ENCODE measurements around the gene CDH3. TPM values are rescaled to one million over a fixed set of nuclear protein-coding genes. Genes with fewer than 3 reads are reported as not detected.

The CDH3 gene
- total RNA-seq, 2 experiments from 2014 or later: 0.22 to 0.74 TPM

DNA sequence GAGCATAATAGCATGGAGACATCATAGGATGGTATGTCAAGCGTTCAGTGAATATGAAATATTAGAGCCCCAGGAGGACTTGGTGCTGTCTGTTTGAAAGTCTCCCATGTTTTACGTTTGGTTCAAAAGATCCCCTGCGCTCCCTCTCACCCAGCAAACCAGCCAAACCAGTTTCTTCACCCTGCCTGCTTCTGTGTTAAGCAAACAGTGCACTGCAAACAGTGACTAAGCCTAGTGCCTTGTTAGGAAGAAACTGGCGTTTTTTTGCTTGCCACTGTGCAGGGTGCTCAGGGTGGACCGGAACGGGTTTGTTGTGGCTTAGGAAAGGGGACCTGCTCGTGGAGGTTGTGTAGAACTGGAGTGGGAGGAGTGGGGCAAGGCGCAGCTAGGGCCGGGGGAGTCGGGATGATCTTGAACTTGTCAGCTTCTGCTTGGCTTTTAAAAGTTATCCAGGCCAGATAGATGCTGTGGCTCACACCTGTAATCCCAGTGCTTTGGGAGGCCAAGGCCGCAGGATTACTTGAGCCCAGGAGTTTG lies 99.7 kb downstream of the CDH3 start:
- Histone ChIP-seq H3K4me3 (ENCODE audit: low read length) (no peak overlapping the region), H3K27ac (ENCODE audit: low read depth in 1 of 2, low read length in 2 of 2) (no peak overlapping the region), H3K9me3 (ENCODE audit: control insufficient read depth in 1 of 2, insufficient read depth in 1 of 2, low read length in 2 of 2) (no peaks in the 10 kb centered on the region), H3K27me3 (ENCODE audit: control insufficient read depth in 1 of 2, insufficient read depth in 2 of 2, low read length in 2 of 2) (peaks cover 0 to 7% of the 10 kb centered on the region in 2 experiments), H3K4me1 (ENCODE audit: insufficient read depth, low read length) (no peaks in the 10 kb centered on the region), H3K36me3 (ENCODE audit: insufficient read depth, low read length) (no peaks in the 10 kb centered on the region)
- DNase-seq (no peak), ATAC-seq (ENCODE audit: poor library complexity) (no peak)
- TF ChIP-seq, protein P1, sequence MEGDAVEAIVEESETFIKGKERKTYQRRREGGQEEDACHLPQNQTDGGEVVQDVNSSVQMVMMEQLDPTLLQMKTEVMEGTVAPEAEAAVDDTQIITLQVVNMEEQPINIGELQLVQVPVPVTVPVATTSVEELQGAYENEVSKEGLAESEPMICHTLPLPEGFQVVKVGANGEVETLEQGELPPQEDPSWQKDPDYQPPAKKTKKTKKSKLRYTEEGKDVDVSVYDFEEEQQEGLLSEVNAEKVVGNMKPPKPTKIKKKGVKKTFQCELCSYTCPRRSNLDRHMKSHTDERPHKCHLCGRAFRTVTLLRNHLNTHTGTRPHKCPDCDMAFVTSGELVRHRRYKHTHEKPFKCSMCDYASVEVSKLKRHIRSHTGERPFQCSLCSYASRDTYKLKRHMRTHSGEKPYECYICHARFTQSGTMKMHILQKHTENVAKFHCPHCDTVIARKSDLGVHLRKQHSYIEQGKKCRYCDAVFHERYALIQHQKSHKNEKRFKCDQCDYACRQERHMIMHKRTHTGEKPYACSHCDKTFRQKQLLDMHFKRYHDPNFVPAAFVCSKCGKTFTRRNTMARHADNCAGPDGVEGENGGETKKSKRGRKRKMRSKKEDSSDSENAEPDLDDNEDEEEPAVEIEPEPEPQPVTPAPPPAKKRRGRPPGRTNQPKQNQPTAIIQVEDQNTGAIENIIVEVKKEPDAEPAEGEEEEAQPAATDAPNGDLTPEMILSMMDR (IDR thresholded peaks at IDR 0.05): no peak
- intact Hi-C loops (cut with DNase I, micrococcal nuclease): no loop called here
- no peak overlapping the region for H3K4me3 Mint-ChIP-seq
- H3K27me3 Mint-ChIP-seq: peaks cover 19% of the 10 kb centered on the region
- H3K27ac Mint-ChIP-seq: no peak overlapping the region
- H3K4me1 Mint-ChIP-seq (ENCODE audit: low read depth): no peaks in the 10 kb centered on the region
- CTCF ChIA-PET: no interaction called here
- POLR2A ChIA-PET: no interaction called here
- no peaks in the 10 kb centered on the region for H3K9me3 Mint-ChIP-seq
- no peaks in the 10 kb centered on the region for H3K36me3 Mint-ChIP-seq (ENCODE audit: low read depth)

DNA sequence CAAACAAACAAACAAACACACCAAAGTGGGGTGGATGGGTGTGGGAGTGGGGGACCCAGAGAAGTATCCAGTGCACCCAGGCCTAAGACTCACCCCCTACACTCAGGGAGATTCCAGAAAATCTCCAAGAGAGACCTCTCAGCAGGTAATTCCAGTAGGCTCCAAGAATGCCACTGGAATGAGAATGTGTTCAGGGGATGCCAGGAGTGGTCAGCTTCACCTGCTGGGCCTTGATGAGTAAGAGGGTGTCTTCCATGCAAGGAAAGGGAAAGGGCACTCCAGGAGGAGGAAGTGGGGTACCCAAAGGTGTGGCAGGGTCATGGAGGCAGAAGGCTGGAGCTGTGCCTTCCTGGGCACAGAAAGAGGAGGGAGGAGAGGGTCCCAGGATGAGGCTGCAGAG lies 101.8 kb downstream of the CDH3 start:
- H3K4me3 ChIP-seq (ENCODE audit: low read length): no peak overlapping the region
- POLR2A ChIA-PET: no interaction called here
- no peaks in the 10 kb centered on the region for H3K27me3 Mint-ChIP-seq

DNA sequence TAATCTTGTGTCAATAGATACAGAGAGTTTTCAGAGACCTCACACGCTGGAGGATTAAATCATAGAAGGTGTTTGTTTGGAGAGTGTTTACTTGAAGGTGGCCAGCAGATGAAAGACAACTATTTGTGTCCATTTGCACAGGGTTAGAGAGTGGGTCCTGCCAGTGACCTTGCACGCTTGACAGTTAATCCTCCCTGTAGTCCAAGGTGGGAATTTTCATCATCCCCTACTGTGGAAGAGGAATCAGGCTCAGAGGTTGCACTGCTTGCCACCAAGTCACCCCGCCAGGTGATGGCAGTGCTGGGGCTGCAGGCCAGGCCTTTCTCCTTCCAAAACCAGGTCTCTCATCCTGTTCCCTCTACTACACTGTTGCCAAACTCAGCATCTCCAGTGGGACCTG lies 104.3 kb downstream of the CDH3 start:
- CTCF ChIA-PET: no interaction called here

More for the DNA sequence above, 101.8 kb downstream of the CDH3 start:
- no peak overlapping the region for H3K27ac Mint-ChIP-seq
- Histone ChIP-seq H3K36me3 (ENCODE audit: insufficient read depth, low read length) (no peaks in the 10 kb centered on the region), H3K27ac (ENCODE audit: low read depth in 1 of 2, low read length in 2 of 2) (no peak overlapping the region), H3K27me3 (ENCODE audit: control insufficient read depth in 1 of 2, insufficient read depth in 2 of 2, low read length in 2 of 2) (no peaks in the 10 kb centered on the region), H3K9me3 (ENCODE audit: control insufficient read depth in 1 of 2, insufficient read depth in 1 of 2, low read length in 2 of 2) (no peaks in the 10 kb centered on the region), H3K4me1 (ENCODE audit: insufficient read depth, low read length) (no peaks in the 10 kb centered on the region)
- CTCF ChIA-PET: no interaction called here
- ATAC-seq (ENCODE audit: poor library complexity): no peak
- no peaks in the 10 kb centered on the region for H3K9me3 Mint-ChIP-seq
- no peaks in the 10 kb centered on the region for H3K4me1 Mint-ChIP-seq (ENCODE audit: low read depth)
- H3K4me3 Mint-ChIP-seq: no peak overlapping the region
- DNase-seq: no peak
- intact Hi-C loops (cut with DNase I, micrococcal nuclease): no loop called here
- H3K36me3 Mint-ChIP-seq (ENCODE audit: low read depth): no peaks in the 10 kb centered on the region
- TF ChIP-seq, protein P1 (IDR thresholded peaks at IDR 0.05): no peak

More for the DNA sequence above, 104.3 kb downstream of the CDH3 start:
- Histone ChIP-seq H3K36me3 (ENCODE audit: insufficient read depth, low read length) (no peaks in the 10 kb centered on the region), H3K4me1 (ENCODE audit: insufficient read depth, low read length) (peaks cover 5% of the 10 kb centered on the region), H3K27me3 (ENCODE audit: control insufficient read depth in 1 of 2, insufficient read depth in 2 of 2, low read length in 2 of 2) (no peaks in the 10 kb centered on the region), H3K9me3 (ENCODE audit: control insufficient read depth in 1 of 2, insufficient read depth in 1 of 2, low read length in 2 of 2) (no peaks in the 10 kb centered on the region), H3K4me3 (ENCODE audit: low read length) (no peak overlapping the region), H3K27ac (ENCODE audit: low read depth in 1 of 2, low read length in 2 of 2) (no peak overlapping the region)
- intact Hi-C loops (cut with DNase I, micrococcal nuclease): no loop called here
- H3K36me3 Mint-ChIP-seq (ENCODE audit: low read depth): no peaks in the 10 kb centered on the region
- POLR2A ChIA-PET: no interaction called here
- peaks cover 4% of the 10 kb centered on the region for H3K4me1 Mint-ChIP-seq (ENCODE audit: low read depth)
- H3K27ac Mint-ChIP-seq: no peak overlapping the region
- H3K4me3 Mint-ChIP-seq: no peak overlapping the region
- H3K27me3 Mint-ChIP-seq: no peaks in the 10 kb centered on the region
- ATAC-seq (ENCODE audit: poor library complexity) (no peak), DNase-seq (no peak)
- no peaks in the 10 kb centered on the region for H3K9me3 Mint-ChIP-seq
- TF ChIP-seq, protein P1 (IDR thresholded peaks at IDR 0.05): no peak

Other genes starting within 250 kb of the CDH3 start
- 1 to 10 TPM in 1 of 2 experiments, under 1 TPM in 1; 0.89 to 1.1 TPM for gene SMPD3, start 196.8 kb upstream of the CDH3 start, total RNA-seq
- gene ZFP90, start 106.0 kb upstream of the CDH3 start, total RNA-seq: 10 to 100 TPM; 23.3 to 24.3 TPM
- under 1 TPM; 0.31 to 0.49 TPM for gene CDH1, start 92.0 kb downstream of the CDH3 start, total RNA-seq
- gene TANGO6, start 198.2 kb downstream of the CDH3 start, total RNA-seq: 10 to 100 TPM; 17.1 to 18.1 TPM

All from CD4-positive, alpha-beta T cell (primary cell).